ENCODE data around the gene CCDC170. TPM values are rescaled to one million over a fixed set of nuclear protein-coding genes. Genes with fewer than 3 reads are reported as not detected.

CCDC170 gene
- total RNA-seq, 1 donor from 2014 or later, result 0.31 TPM

DNA sequence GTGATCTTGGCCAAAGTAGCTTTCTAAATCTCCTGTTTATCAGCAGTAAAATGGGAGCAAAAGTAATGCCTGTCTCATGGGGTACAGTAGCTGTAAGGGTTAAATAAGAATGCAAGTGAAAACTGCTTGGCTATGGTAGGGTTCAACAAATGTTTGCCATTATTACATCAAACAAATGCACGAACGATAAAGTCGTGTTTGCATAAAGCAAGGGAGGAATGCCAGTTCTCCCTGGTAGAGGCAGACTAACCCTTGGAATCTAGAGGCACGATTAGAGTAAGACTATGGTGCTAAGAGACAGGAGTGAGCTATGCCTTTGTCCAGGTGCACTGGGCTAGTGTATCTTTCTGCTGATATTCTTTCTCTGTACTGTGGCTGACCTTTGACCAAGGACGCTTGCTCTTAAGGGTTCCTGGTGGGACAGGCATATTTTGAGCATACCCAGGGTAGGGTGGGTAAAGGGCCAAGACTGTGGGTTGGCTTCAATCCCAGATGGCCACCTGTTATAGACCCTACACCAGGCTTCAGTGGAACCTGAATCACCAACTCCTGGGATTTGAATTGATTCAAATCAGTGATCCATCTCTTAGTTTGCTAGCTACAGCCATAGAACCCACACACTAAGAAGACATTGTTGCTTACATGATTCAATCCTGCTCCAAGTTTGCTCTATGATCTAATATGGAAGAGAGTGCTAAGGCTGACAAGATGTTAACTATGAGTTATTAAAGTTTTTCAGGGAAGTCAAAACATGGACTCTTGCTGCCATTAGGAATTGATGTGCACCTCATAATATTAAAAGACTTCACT lies 139.9 kb downstream of the CCDC170 start:
- TF ChIP-seq, protein P1, sequence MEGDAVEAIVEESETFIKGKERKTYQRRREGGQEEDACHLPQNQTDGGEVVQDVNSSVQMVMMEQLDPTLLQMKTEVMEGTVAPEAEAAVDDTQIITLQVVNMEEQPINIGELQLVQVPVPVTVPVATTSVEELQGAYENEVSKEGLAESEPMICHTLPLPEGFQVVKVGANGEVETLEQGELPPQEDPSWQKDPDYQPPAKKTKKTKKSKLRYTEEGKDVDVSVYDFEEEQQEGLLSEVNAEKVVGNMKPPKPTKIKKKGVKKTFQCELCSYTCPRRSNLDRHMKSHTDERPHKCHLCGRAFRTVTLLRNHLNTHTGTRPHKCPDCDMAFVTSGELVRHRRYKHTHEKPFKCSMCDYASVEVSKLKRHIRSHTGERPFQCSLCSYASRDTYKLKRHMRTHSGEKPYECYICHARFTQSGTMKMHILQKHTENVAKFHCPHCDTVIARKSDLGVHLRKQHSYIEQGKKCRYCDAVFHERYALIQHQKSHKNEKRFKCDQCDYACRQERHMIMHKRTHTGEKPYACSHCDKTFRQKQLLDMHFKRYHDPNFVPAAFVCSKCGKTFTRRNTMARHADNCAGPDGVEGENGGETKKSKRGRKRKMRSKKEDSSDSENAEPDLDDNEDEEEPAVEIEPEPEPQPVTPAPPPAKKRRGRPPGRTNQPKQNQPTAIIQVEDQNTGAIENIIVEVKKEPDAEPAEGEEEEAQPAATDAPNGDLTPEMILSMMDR (IDR thresholded peaks at IDR 0.05; ENCODE audit: unreplicated experiment), result no peak
- Mint-ChIP-seq H3K36me3 (ENCODE audit: low read depth, unreplicated experiment) (no peaks in the 10 kb centered on the region), H3K9me3 (ENCODE audit: unreplicated experiment) (no peaks in the 10 kb centered on the region), H3K27ac (ENCODE audit: unreplicated experiment) (no peak overlapping the region), H3K4me3 (ENCODE audit: unreplicated experiment) (no peak overlapping the region), H3K27me3 (ENCODE audit: unreplicated experiment) (no peaks in the 10 kb centered on the region), H3K4me1 (ENCODE audit: unreplicated experiment) (no peaks in the 10 kb centered on the region)
- no peak for DNase-seq (ENCODE audit: low spot score)

- TF ChIP-seq, protein P1 (IDR thresholded peaks at IDR 0.05; ENCODE audit: unreplicated experiment), result no peak
- H3K4me1 Mint-ChIP-seq (ENCODE audit: unreplicated experiment), result no peaks in the 10 kb centered on the region
- no peaks in the 10 kb centered on the region for H3K36me3 Mint-ChIP-seq (ENCODE audit: low read depth, unreplicated experiment)
- no peak overlapping the region for H3K27ac Mint-ChIP-seq (ENCODE audit: unreplicated experiment)
- no peaks in the 10 kb centered on the region for H3K27me3 Mint-ChIP-seq (ENCODE audit: unreplicated experiment)
- H3K9me3 Mint-ChIP-seq (ENCODE audit: unreplicated experiment), result no peaks in the 10 kb centered on the region
- no peak overlapping the region for H3K4me3 Mint-ChIP-seq (ENCODE audit: unreplicated experiment)
- DNase-seq (ENCODE audit: low spot score), result no peak
Measured at GRCh38 chr6:151634336-151634720, 140.5 kb downstream of the CCDC170 start.

DNA sequence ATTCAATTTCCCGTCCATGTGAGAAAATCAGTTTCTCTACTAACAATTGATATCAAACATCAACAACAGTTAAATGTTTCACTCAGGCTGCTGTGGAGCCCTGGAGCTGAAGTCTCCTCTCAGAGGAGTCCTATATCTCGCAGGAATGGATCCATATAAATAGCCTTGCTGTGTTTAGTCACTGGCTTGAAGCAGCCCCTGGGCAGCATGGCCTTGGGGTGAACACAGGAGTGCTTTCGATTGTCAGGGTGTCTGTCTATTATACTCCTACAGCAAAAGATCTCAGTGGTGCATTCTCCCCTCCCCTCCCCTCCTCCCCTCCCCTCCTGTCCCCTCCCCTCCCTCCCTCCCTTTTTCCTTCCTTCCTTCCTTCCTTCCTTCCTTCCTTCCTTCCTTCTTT lies 141.9 kb downstream of the CCDC170 start:
- no peak for DNase-seq (ENCODE audit: low spot score)
- Mint-ChIP-seq H3K9me3 (ENCODE audit: unreplicated experiment) (no peaks in the 10 kb centered on the region), H3K27ac (ENCODE audit: unreplicated experiment) (no peak overlapping the region), H3K27me3 (ENCODE audit: unreplicated experiment) (no peaks in the 10 kb centered on the region), H3K36me3 (ENCODE audit: low read depth, unreplicated experiment) (no peaks in the 10 kb centered on the region), H3K4me3 (ENCODE audit: unreplicated experiment) (no peak overlapping the region), H3K4me1 (ENCODE audit: unreplicated experiment) (no peaks in the 10 kb centered on the region)
- TF ChIP-seq, protein P1 (IDR thresholded peaks at IDR 0.05; ENCODE audit: unreplicated experiment), result no peak

DNA sequence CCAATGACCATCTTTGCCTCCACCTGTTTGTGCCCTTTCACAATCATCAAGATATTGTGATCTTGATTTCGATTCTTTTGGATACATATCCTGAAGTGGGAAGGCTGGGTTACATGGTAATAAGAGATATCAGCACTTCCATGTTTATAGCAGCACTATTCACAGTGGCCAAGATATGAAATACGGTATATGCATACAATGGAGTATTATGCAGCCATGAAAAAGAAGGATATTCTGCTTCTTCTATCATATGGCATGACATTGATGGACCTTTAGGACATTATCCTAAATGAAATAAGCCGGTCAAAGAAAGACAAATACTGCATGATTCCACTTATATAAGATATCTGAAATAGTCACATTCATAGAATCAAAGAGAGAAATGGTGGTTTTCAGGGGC lies 144.0 kb downstream of the CCDC170 start:
- Mint-ChIP-seq H3K4me3 (ENCODE audit: unreplicated experiment) (no peak overlapping the region), H3K27ac (ENCODE audit: unreplicated experiment) (no peak overlapping the region), H3K9me3 (ENCODE audit: unreplicated experiment) (no peaks in the 10 kb centered on the region), H3K27me3 (ENCODE audit: unreplicated experiment) (no peaks in the 10 kb centered on the region), H3K4me1 (ENCODE audit: unreplicated experiment) (no peaks in the 10 kb centered on the region), H3K36me3 (ENCODE audit: low read depth, unreplicated experiment) (no peaks in the 10 kb centered on the region)
- DNase-seq (ENCODE audit: low spot score), result no peak
- TF ChIP-seq, protein P1 (IDR thresholded peaks at IDR 0.05; ENCODE audit: unreplicated experiment), result no peak

- Mint-ChIP-seq H3K36me3 (ENCODE audit: low read depth, unreplicated experiment) (no peaks in the 10 kb centered on the region), H3K4me3 (ENCODE audit: unreplicated experiment) (no peak overlapping the region), H3K4me1 (ENCODE audit: unreplicated experiment) (no peaks in the 10 kb centered on the region), H3K27me3 (ENCODE audit: unreplicated experiment) (no peaks in the 10 kb centered on the region), H3K27ac (ENCODE audit: unreplicated experiment) (no peak overlapping the region), H3K9me3 (ENCODE audit: unreplicated experiment) (no peaks in the 10 kb centered on the region)
- TF ChIP-seq, protein P1 (IDR thresholded peaks at IDR 0.05; ENCODE audit: unreplicated experiment), result no peak
- DNase-seq (ENCODE audit: low spot score), result no peak
Measured at GRCh38 chr6:151639750-151640149, 145.9 kb downstream of the CCDC170 start.

All from endothelial cell (in vitro differentiated cells).